NB4 (cell line): ENCODE results near the gene FBXO31.
A peak's percentile ranks its signal among the peaks of the same experiment; 100 is the strongest.

Source experiments
- DNase-seq: peaks from one replicate; pipeline ENCODE4 v3.0.0; 2010; ENCODE audit warnings: low read depth
- H3K4me3 ChIP-seq: one replicate; pipeline ENCODE4 v1.5.1; 2011; ENCODE audit warnings: mild to moderate bottlenecking, low read depth, low read length, moderate library complexity
- MYC ChIP-seq: IDR thresholded peaks from 2 replicates; pipeline ENCODE4 v1.6.1; 2011; ENCODE audit warnings: low read depth, low read length
- POLR2A ChIP-seq: IDR thresholded peaks from 2 replicates; pipeline ENCODE4 v1.6.1; 2011; ENCODE audit warnings: mild to moderate bottlenecking; ENCODE audit not compliant: insufficient read length; ENCODE audit errors: extremely low read depth
- TF ChIP-seq, protein P1 (sequence below): IDR thresholded peaks from 2 replicates; pipeline ENCODE4 v1.6.1; 2011; ENCODE audit warnings: low read depth, low read length
- TF ChIP-seq, protein P2 (sequence below): IDR thresholded peaks from one replicate; pipeline ENCODE4 v1.5.1; 2012; ENCODE audit warnings: low read depth, low read length

FBXO31 gene

DNA sequence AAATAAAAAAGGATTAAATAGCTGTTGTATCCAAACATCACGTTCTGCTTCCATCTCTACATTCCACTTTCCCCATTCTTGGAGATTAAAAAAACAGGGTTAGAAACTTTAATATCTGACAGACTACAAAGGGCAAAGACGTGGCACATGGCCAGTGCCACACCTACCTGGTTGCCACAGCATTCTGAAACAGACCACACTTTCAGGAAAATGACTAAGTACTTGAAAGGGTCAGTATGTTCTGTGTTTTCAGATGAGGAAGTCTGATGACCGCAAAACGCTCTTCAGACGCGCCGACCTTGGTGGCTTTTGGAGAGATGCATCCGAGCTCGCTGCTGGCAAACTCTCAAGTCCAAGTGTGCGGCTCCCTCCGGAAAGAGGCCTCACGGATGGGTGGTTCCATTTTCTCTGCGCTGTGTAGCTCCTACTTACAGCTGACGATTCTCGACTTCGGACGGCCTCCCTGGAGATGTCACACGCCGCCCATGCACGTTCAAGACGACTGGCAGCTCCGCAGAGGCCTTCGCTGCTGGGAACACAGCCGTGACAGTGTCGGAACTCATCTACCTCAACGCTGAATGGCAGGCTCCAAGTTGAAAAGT lies 24.0 kb upstream of the FBXO31 start:
- H3K4me3 ChIP-seq: peak overlapping the region; percentile 17
- TF ChIP-seq POLR2A: no peak
- TF ChIP-seq, protein P1, sequence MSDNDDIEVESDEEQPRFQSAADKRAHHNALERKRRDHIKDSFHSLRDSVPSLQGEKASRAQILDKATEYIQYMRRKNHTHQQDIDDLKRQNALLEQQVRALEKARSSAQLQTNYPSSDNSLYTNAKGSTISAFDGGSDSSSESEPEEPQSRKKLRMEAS: peak; percentile 94
- peak; percentile 80 for TF ChIP-seq MYC
- peak; percentile 100 for DNase-seq

DNA sequence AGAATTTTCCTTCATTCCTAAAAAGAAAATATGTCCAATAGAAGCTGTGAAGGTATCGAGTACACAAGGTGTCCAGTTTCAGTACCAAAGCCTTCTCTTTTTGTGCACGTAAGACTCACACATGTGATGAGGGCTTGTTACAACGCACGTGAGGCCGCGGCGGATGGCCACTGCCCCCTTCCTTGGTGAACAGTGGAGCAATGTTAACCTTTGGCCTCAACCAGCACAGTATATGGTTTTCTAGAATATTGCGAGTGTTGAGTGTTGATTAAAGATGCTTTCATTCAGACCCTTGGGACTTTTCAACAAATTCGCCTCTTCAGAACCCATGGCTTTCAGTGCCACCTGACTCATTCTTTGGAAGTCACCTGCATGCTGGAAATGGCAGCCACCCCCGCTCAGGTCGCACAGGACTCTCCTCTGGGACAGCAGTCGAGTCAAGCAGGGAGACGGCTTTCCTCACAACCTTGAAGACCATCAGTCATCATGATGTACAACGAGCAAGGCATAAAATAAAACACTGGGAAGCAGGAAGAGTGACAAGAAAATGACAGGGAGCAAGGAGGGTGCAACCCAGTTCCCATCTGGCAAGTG lies 23.0 kb upstream of the FBXO31 start:
- DNase-seq: no peak
- TF ChIP-seq POLR2A (no peak), MYC (no peak)
- TF ChIP-seq, protein P1: no peak
- TF ChIP-seq, protein P2, sequence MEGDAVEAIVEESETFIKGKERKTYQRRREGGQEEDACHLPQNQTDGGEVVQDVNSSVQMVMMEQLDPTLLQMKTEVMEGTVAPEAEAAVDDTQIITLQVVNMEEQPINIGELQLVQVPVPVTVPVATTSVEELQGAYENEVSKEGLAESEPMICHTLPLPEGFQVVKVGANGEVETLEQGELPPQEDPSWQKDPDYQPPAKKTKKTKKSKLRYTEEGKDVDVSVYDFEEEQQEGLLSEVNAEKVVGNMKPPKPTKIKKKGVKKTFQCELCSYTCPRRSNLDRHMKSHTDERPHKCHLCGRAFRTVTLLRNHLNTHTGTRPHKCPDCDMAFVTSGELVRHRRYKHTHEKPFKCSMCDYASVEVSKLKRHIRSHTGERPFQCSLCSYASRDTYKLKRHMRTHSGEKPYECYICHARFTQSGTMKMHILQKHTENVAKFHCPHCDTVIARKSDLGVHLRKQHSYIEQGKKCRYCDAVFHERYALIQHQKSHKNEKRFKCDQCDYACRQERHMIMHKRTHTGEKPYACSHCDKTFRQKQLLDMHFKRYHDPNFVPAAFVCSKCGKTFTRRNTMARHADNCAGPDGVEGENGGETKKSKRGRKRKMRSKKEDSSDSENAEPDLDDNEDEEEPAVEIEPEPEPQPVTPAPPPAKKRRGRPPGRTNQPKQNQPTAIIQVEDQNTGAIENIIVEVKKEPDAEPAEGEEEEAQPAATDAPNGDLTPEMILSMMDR: no peak
- no peak overlapping the region for H3K4me3 ChIP-seq

DNA sequence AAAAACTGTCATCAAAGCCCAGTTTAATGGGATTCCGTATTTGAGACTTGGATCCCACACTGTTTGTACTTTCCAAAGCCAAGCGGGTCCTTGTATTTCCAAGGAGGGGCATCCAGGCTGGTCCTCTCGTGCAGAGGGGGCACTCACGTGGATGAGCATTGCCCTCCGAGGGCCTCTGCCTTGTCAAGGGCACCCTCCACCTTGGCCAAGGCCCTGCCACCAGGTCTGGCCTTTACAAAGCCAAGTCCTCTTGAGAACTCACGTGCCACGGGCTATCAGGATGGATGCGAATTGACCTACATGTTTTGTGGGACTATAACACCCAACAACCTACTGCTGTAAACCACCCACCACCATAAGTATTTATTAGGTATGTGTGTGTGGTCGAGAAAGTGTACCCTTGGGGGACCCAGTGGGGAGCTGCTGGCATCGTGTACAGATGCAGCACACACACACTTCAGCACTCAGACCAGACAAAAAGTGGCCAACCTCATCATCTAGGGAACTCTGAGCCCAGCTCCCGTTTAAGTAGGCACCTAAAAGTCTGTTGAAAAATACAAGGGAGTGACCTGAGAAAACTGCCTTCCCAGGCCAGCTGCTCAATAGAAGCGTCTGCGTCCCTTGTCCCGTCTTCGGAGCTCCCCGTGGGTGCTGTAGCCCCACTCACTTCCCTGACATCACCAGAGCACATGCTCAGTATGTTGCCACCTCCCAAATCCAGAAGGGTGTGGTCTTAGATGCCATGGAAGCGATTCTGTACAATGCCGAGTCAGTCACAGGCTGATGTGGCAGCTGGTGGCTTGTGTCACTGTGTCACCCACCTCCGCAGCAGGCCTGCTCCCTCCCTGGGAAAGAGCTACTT lies 21.4 kb upstream of the FBXO31 start:
- DNase-seq: no peak
- TF ChIP-seq POLR2A (no peak), MYC (no peak)
- TF ChIP-seq, protein P2: no peak
- TF ChIP-seq, protein P1: no peak

DNA sequence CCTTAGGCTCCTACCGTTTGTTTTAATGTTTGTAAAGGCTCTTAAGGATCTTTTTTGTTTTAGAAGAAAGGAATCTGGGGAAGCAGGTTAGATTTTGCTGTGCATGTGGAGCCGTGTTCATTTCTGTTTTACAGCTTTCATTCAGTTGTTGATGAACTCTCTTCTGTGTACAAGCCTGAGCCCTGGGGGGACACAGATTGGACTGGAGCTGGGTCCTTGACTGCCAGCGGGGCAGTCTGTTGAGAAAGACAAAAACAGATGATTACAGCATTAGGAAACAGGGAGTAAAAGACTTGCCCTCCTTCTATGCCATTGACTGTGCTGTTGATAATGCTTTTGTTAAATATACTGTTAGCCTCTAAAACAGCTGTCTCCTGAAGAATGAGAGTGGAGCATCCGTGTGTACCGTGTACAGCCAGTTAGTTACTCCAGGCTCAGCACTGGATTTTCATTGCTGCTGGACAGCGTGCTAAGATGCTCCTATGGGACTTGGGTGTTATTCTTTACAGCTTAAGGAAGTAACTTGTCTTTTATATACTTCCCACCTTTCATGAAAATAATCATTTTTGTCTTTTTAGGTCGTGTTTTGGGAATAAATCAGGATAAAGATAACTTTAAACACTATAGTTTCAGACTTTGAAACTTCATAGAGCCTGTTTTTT lies 11.7 kb upstream of the FBXO31 start:
- TF ChIP-seq MYC (no peak), POLR2A (no peak)
- TF ChIP-seq, protein P1: no peak
- TF ChIP-seq, protein P2: no peak
- no peak for DNase-seq
- H3K4me3 ChIP-seq: no peak overlapping the region

More for the DNA sequence above, 21.4 kb upstream of the FBXO31 start:
- no peak overlapping the region for H3K4me3 ChIP-seq

DNA sequence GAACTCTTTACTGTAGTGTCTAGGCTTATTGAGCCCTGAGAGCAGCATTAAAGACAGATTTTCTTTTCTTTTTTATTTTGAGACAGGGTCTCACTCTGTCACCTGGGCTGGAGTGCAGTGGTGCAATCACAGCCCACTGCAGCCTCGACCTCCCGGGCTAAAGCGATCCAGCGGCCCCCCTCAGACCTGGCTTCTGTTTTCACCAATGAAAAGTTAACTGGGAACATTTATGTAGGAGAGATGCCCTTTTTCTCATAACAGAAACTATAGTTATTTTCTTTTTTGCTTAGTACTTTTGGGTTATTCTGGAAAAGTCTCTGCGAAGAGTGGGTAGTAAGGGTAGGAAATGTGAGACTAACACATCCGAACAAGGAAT lies 10.1 kb upstream of the FBXO31 start:
- H3K4me3 ChIP-seq: peak overlapping the region; percentile 84
- no peak for TF ChIP-seq MYC
- no peak for DNase-seq

DNA sequence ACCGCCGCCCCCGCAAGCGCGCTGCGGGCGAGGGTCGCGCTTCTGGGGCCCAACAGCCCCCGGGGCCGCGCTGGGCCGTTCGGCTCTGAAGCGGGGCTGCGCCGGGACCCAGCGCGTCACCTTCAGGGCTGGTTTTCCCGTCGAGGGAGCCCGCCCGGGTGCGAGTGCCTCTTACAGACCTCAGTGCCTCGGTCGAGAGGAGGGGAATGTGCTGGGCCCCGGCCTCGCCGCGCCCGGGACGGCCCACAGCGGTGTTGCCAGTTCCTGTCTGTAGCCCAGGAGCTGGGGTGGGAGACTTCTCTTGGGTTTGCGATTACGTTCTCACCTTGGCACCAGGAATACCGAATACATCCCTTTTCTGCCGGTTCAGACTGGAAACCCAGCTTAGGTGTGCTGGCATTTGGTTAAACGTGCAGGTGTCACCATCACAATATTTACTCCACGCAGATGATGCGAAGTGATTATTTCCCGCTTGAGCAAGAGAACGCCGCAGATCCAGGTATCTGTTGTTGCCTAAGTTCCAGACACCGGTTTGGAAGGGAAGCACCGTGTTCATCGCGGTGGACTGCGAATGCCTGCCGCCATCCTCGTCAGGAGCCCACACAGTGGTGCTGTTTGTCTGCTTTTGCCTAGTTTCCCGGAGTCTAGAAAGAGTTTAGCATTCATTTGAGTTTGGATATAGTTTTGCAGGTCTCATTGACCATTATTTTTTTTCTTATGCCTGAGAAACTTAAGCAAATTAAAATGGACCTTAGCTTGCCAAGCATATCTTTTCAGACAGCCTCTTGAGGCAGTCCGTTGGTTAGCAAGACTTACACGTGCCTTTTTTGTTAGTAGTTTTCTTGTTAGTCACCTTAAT lies 9.5 kb upstream of the FBXO31 start:
- no peak for TF ChIP-seq POLR2A
- TF ChIP-seq, protein P2: no peak
- peak; percentile 70 for DNase-seq
- peak overlapping the region; percentile 84 for H3K4me3 ChIP-seq
